ENCODE results near the gene CHST3. TPM values are rescaled to one million over a fixed set of nuclear protein-coding genes. Genes with fewer than 3 reads are reported as not detected.
"Not testable (repeated sequence)": the region's sequence is repeated elsewhere in the genome, so short reads cannot be mapped to it uniquely, and the experiment has no call there.

CHST3 gene
- total RNA-seq, 4 donors from 2014 or later: 24.1 to 43.0 (median 38.7) TPM

- TF ChIP-seq POLR2AphosphoS5 (IDR thresholded peaks at IDR 0.05): no peak
- no peak for TF ChIP-seq POLR2A (IDR thresholded peaks at IDR 0.05; ENCODE audit: low read depth)
- TF ChIP-seq CTCF (IDR thresholded peaks at IDR 0.05): no peak
- TF ChIP-seq EP300 (IDR thresholded peaks at IDR 0.05): no peak
- peaks cover 0 to 19% (median 5%) of the 10 kb centered on the region in 4 donors for H3K36me3 ChIP-seq
- H3K4me3 ChIP-seq: no peak overlapping the region
- H3K4me1 ChIP-seq: peaks cover 97 to 100% (median 98%) of the 10 kb centered on the region in 4 donors
- WGBS: 63% methylated on average over 6 of the region's 6 CpGs
- DNase-seq (ENCODE audit: extremely low spot score): no peak
- H3K9me3 ChIP-seq: no peaks in the 10 kb centered on the region
- H3K27me3 ChIP-seq: no peaks in the 10 kb centered on the region
- peak overlapping the region; percentile 79 to 87 (median 84) for H3K27ac ChIP-seq (replicated peaks in 1 of 4)
- intact Hi-C loops (cut with DNase I): no loop called here
These were observed 10.4 kb downstream of the CHST3 start for GRCh38 chr10:71974489-71975021.

- no peak for TF ChIP-seq POLR2AphosphoS5 (IDR thresholded peaks at IDR 0.05)
- TF ChIP-seq CTCF (IDR thresholded peaks at IDR 0.05): no peak
- TF ChIP-seq EP300 (IDR thresholded peaks at IDR 0.05): no peak
- no peak for TF ChIP-seq POLR2A (IDR thresholded peaks at IDR 0.05; ENCODE audit: low read depth)
- peak overlapping the region in 2 of 4 donors; percentile 8 to 25 for H3K4me3 ChIP-seq
- H3K9me3 ChIP-seq: no peaks in the 10 kb centered on the region
- WGBS: 68% methylated on average over 10 of the region's 15 CpGs
- peaks cover 98 to 100% (median 98%) of the 10 kb centered on the region in 4 donors for H3K4me1 ChIP-seq
- no peak for DNase-seq (ENCODE audit: extremely low spot score)
- intact Hi-C loops (cut with DNase I): no loop called here
- peak overlapping the region; percentile 79 to 87 (median 84) for H3K27ac ChIP-seq (replicated peaks in 1 of 4)
- peaks cover 0 to 19% (median 5%) of the 10 kb centered on the region in 4 donors for H3K36me3 ChIP-seq
- H3K27me3 ChIP-seq: no peaks in the 10 kb centered on the region
These were observed 11.1 kb downstream of the CHST3 start for GRCh38 chr10:71975087-71975870.

- Histone ChIP-seq H3K27me3 (no peaks in the 10 kb centered on the region), H3K27ac (replicated peaks in 1 of 4) (peak overlapping the region; percentile 79 to 87 (median 84)), H3K9me3 (no peaks in the 10 kb centered on the region), H3K4me3 (peak overlapping the region in 2 of 4 donors; percentile 8 to 25), H3K4me1 (peaks cover 98 to 100% (median 98%) of the 10 kb centered on the region in 4 donors), H3K36me3 (peaks cover 0 to 19% (median 5%) of the 10 kb centered on the region in 4 donors)
- DNase-seq (ENCODE audit: extremely low spot score): no peak
- 62% methylated on average over 7 of the region's 12 CpGs for WGBS
- TF ChIP-seq POLR2AphosphoS5 (IDR thresholded peaks at IDR 0.05): peak; percentile 64 to 73
- no peak for TF ChIP-seq POLR2A (IDR thresholded peaks at IDR 0.05; ENCODE audit: low read depth)
- intact Hi-C loops (cut with DNase I): no loop called here
These were observed 11.9 kb downstream of the CHST3 start for GRCh38 chr10:71975871-71976725.

GRCh38 chr10:71977614-71977903, 13.4 kb downstream of the CHST3 start:
- H3K4me3 ChIP-seq; H3K27me3 ChIP-seq; DNase-seq (ENCODE audit: extremely low spot score); H3K36me3 ChIP-seq; H3K9me3 ChIP-seq; intact Hi-C loops (cut with DNase I): not testable (repeated sequence)
- WGBS: 93% methylated on average over 1 of the region's 1 CpG
- peak overlapping the region; percentile 82 to 87 (median 84) for H3K27ac ChIP-seq (replicated peaks in 1 of 4)
- peaks cover 98 to 100% (median 98%) of the 10 kb centered on the region in 4 donors for H3K4me1 ChIP-seq

GRCh38 chr10:71978476-71978875, 14.3 kb downstream of the CHST3 start:
- no peaks in the 10 kb centered on the region for H3K9me3 ChIP-seq
- no peaks in the 10 kb centered on the region for H3K27me3 ChIP-seq
- 83% methylated on average over 7 of the region's 7 CpGs for WGBS
- no peak for DNase-seq (ENCODE audit: extremely low spot score)
- H3K36me3 ChIP-seq: peaks cover 0 to 9% (median 0%) of the 10 kb centered on the region in 4 donors
- TF ChIP-seq POLR2A (IDR thresholded peaks at IDR 0.05; ENCODE audit: low read depth) (no peak), CTCF (IDR thresholded peaks at IDR 0.05) (no peak), POLR2AphosphoS5 (IDR thresholded peaks at IDR 0.05) (no peak), EP300 (IDR thresholded peaks at IDR 0.05) (no peak)
- H3K27ac ChIP-seq (replicated peaks in 1 of 4): peak overlapping the region; percentile 82 to 88 (median 84)
- no peak overlapping the region for H3K4me3 ChIP-seq
- peaks cover 98 to 100% (median 98%) of the 10 kb centered on the region in 4 donors for H3K4me1 ChIP-seq
- intact Hi-C loops (cut with DNase I): no loop called here
